WTC11 (cell line): ENCODE data around the gene MRTFA.

ENCODE experiments used
- JUN ChIP-seq: sonication (generic); formaldehyde crosslinking; IDR thresholded peaks from 2 replicates; pipeline ENCODE4 v1.8.0; 2023; ENCODE audit warnings: mild to moderate bottlenecking, missing genetic modification reagents
- SMAD3 ChIP-seq: sonication (generic); formaldehyde crosslinking; IDR thresholded peaks from 2 replicates; pipeline ENCODE4 v1.8.0; 2022; ENCODE audit warnings: missing genetic modification reagents, mild to moderate bottlenecking, borderline replicate concordance
- ZNF232 ChIP-seq: sonication (generic); formaldehyde crosslinking; IDR thresholded peaks from 2 replicates; pipeline ENCODE4 v1.8.0; 2022; ENCODE audit warnings: mild to moderate bottlenecking, missing genetic modification reagents
- TF ChIP-seq, protein P1 (sequence below): fragments of 200-600 bp; IDR thresholded peaks from 2 replicates; pipeline ENCODE4 v1.8.0; 2022; ENCODE audit warnings: antibody characterized with exemption
- TF ChIP-seq, protein P2 (sequence below): sonication (generic); formaldehyde crosslinking; IDR thresholded peaks from 2 replicates; pipeline ENCODE4 v1.8.0; 2022; ENCODE audit warnings: mild to moderate bottlenecking, missing genetic modification reagents
- TF ChIP-seq, protein P3 (sequence below): sonication (generic); formaldehyde crosslinking; IDR thresholded peaks from 2 replicates; pipeline ENCODE4 v1.8.1; 2023; ENCODE audit warnings: mild to moderate bottlenecking, moderate library complexity, missing genetic modification reagents
- TF ChIP-seq, protein P4 (sequence below): sonication (generic); formaldehyde crosslinking; IDR thresholded peaks from 2 replicates; pipeline ENCODE4 v1.8.0; 2022; ENCODE audit warnings: mild to moderate bottlenecking, missing genetic modification reagents
- TF ChIP-seq, protein P5 (sequence below): fragments of 250-450 bp; sonication (Bioruptor Pico); IDR thresholded peaks from 2 replicates; pipeline ENCODE4 v1.8.0; 2021; ENCODE audit warnings: mild to moderate bottlenecking

DNA sequence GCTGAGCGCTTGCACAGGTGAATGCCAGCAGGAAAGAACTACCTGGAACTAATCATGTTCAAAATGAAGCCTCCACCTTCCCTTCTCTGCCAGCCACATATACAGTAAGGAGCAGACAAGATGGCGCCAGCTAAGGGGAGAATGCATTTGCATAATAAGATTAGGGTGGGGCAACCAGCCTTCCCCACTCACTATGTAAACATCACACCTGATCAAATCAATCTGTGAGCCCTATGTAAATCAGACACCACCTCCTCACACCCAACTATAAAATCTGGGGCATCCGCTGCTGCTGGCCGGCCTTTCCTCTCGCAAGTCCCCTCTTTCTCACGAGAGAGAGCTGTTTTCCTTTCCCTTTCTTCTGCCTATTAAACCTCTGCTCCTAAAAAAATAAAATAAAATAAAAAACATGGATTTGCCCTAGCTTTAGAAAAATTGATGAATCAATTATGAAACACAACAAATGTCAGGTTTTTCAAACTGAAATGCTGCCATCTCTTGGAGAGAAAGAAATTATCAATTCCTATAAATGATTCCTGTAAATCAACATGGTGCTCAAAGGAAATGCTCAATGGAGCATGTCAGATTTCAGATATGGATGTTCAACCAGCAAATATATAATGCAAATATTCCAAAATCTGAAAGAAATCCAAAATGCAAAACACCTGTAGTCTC, 157.3 kb downstream of the MRTFA start:
- no peak for TF ChIP-seq ZNF232 (CRISPR knock-in tag)
- TF ChIP-seq SMAD3 (CRISPR knock-in tag) = no peak
- TF ChIP-seq, protein P1, sequence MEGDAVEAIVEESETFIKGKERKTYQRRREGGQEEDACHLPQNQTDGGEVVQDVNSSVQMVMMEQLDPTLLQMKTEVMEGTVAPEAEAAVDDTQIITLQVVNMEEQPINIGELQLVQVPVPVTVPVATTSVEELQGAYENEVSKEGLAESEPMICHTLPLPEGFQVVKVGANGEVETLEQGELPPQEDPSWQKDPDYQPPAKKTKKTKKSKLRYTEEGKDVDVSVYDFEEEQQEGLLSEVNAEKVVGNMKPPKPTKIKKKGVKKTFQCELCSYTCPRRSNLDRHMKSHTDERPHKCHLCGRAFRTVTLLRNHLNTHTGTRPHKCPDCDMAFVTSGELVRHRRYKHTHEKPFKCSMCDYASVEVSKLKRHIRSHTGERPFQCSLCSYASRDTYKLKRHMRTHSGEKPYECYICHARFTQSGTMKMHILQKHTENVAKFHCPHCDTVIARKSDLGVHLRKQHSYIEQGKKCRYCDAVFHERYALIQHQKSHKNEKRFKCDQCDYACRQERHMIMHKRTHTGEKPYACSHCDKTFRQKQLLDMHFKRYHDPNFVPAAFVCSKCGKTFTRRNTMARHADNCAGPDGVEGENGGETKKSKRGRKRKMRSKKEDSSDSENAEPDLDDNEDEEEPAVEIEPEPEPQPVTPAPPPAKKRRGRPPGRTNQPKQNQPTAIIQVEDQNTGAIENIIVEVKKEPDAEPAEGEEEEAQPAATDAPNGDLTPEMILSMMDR = no peak
- TF ChIP-seq, protein P2, sequence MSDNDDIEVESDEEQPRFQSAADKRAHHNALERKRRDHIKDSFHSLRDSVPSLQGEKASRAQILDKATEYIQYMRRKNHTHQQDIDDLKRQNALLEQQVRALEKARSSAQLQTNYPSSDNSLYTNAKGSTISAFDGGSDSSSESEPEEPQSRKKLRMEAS (CRISPR knock-in tag) = no peak
- TF ChIP-seq, protein P3, sequence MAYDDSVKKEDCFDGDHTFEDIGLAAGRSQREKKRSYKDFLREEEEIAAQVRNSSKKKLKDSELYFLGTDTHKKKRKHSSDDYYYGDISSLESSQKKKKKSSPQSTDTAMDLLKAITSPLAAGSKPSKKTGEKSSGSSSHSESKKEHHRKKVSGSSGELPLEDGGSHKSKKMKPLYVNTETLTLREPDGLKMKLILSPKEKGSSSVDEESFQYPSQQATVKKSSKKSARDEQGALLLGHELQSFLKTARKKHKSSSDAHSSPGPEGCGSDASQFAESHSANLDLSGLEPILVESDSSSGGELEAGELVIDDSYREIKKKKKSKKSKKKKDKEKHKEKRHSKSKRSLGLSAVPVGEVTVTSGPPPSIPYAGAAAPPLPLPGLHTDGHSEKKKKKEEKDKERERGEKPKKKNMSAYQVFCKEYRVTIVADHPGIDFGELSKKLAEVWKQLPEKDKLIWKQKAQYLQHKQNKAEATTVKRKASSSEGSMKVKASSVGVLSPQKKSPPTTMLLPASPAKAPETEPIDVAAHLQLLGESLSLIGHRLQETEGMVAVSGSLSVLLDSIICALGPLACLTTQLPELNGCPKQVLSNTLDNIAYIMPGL (CRISPR knock-in tag) = no peak
- TF ChIP-seq, protein P4, sequence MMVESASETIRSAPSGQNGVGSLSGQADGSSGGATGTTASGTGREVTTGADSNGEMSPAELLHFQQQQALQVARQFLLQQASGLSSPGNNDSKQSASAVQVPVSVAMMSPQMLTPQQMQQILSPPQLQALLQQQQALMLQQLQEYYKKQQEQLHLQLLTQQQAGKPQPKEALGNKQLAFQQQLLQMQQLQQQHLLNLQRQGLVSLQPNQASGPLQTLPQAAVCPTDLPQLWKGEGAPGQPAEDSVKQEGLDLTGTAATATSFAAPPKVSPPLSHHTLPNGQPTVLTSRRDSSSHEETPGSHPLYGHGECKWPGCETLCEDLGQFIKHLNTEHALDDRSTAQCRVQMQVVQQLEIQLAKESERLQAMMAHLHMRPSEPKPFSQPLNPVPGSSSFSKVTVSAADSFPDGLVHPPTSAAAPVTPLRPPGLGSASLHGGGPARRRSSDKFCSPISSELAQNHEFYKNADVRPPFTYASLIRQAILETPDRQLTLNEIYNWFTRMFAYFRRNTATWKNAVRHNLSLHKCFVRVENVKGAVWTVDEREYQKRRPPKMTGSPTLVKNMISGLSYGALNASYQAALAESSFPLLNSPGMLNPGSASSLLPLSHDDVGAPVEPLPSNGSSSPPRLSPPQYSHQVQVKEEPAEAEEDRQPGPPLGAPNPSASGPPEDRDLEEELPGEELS (CRISPR knock-in tag) = no peak
- no peak for TF ChIP-seq JUN (CRISPR knock-in tag)
- TF ChIP-seq, protein P5, sequence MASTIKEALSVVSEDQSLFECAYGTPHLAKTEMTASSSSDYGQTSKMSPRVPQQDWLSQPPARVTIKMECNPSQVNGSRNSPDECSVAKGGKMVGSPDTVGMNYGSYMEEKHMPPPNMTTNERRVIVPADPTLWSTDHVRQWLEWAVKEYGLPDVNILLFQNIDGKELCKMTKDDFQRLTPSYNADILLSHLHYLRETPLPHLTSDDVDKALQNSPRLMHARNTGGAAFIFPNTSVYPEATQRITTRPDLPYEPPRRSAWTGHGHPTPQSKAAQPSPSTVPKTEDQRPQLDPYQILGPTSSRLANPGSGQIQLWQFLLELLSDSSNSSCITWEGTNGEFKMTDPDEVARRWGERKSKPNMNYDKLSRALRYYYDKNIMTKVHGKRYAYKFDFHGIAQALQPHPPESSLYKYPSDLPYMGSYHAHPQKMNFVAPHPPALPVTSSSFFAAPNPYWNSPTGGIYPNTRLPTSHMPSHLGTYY = no peak
